ENCODE data around the gene INO80B. TPM values are rescaled to one million over a fixed set of nuclear protein-coding genes. Genes with fewer than 3 reads are reported as not detected.

Gene INO80B
- total and polyA plus RNA-seq, 9 of the 15 experiments (the other 6 are each of a cell fraction or from before 2014, with no cell fraction given): 0.41 to 22.6 (median 9.0) TPM

- TF ChIP-seq KDM4B (IDR thresholded peaks at IDR 0.05; ENCODE audit: borderline replicate concordance in 2 of 2, low read depth in 1 of 2): no peak
- no peak for TF ChIP-seq MYNN (IDR thresholded peaks at IDR 0.05)
- no peak for TF ChIP-seq MYNN (CRISPR knock-in tag; IDR thresholded peaks at IDR 0.05)
- no peak for TF ChIP-seq ZEB2 (IDR thresholded peaks at IDR 0.05)
- no peak for TF ChIP-seq HIVEP1 (CRISPR knock-in tag; IDR thresholded peaks at IDR 0.05)
- peak; percentile 58 to 65 for TF ChIP-seq NRF1 (conservative IDR thresholded peaks at IDR 0.05 in 1 of 2, IDR thresholded peaks at IDR 0.05 in 1 of 2)
- TF ChIP-seq TAF15 (IDR thresholded peaks at IDR 0.05; ENCODE audit: low read depth, low read length): no peak
- TF ChIP-seq GTF2F1 (IDR thresholded peaks at IDR 0.05; ENCODE audit: low read depth, low read length): no peak
- no peak for TF ChIP-seq HNRNPUL1 (IDR thresholded peaks at IDR 0.05; ENCODE audit: low read length)
- TF ChIP-seq RUNX1 (IDR thresholded peaks at IDR 0.05; ENCODE audit: low read depth): no peak
- no peak for TF ChIP-seq AFF1 (IDR thresholded peaks at IDR 0.05; ENCODE audit: low read depth in 1 of 2, partially characterized antibody in 2 of 2)
- TF ChIP-seq CHD1 (IDR thresholded peaks at IDR 0.05; ENCODE audit: low read length): no peak
- TF ChIP-seq SIN3A (IDR thresholded peaks at IDR 0.05; ENCODE audit: borderline replicate concordance in 2 of 2, control insufficient read depth in 1 of 2, low read depth in 2 of 2, low read length in 2 of 2): no peak
- no peak for TF ChIP-seq ZFP1 (CRISPR knock-in tag; IDR thresholded peaks at IDR 0.05)
- TF ChIP-seq ZC3H8 (IDR thresholded peaks at IDR 0.05): no peak
- TF ChIP-seq ZNF764 (CRISPR knock-in tag; IDR thresholded peaks at IDR 0.05; ENCODE audit: low read depth): no peak
- TF ChIP-seq ASH1L (IDR thresholded peaks at IDR 0.05; ENCODE audit: borderline replicate concordance, low read depth, partially characterized antibody): peak; percentile 96
- TF ChIP-seq HDAC1 (IDR thresholded peaks at IDR 0.05): peak in 1 of 2 experiments; percentile 53; a peak in 1 of 4 replicates
- TF ChIP-seq KAT8 (IDR thresholded peaks at IDR 0.05; ENCODE audit: low read depth): no peak
- no peak for TF ChIP-seq POLR3A (IDR thresholded peaks at IDR 0.05; ENCODE audit: borderline replicate concordance, extremely low read depth, insufficient read depth, insufficient read length)
- TF ChIP-seq BCL6 (CRISPR knock-in tag; IDR thresholded peaks at IDR 0.05): no peak
- no peak for TF ChIP-seq RAD51 (IDR thresholded peaks at IDR 0.05; ENCODE audit: borderline replicate concordance, low read depth)
- TF ChIP-seq E2F6 (IDR thresholded peaks at IDR 0.05; ENCODE audit: borderline replicate concordance in 1 of 2, extremely low read depth in 1 of 2, insufficient read depth in 1 of 2, insufficient read length in 1 of 2, low read depth in 1 of 2, low read length in 1 of 2, poor library complexity in 1 of 2, severe bottlenecking in 1 of 2): no peak
These were observed 3.4 kb downstream of the INO80B start, which contains the start of gene WBP1 (continued) for GRCh38 chr2:74458132-74458937.

All from K562 (cell line).